Bronchial epithelial cell (primary cell): Measurements from ENCODE around the gene GDNF. TPM values are rescaled to one million over a fixed set of nuclear protein-coding genes. Genes with fewer than 3 reads are reported as not detected.

Source experiments
- DNase-seq: peaks from one replicate; pipeline ENCODE4 v3.0.0-alpha.2; 2010; ENCODE audit warnings: low read depth
- FAIRE-seq: peaks from 2 replicates; lab custom pipeline; 2011; peaks lifted over from hg19 to GRCh38; lab: Jason Lieb, UNC
- H3K27me3 ChIP-seq: 2 replicates; pipeline ENCODE4 v1.5.1; 2011; ENCODE audit warnings: low read length; ENCODE audit not compliant: control insufficient read depth, insufficient read depth
- H3K36me3 ChIP-seq: 2 replicates; pipeline ENCODE4 v1.5.1; 2011; ENCODE audit warnings: low read length; ENCODE audit not compliant: control insufficient read depth, insufficient read depth
- H3K4me3 ChIP-seq: 2 replicates; pipeline ENCODE4 v1.5.1; 2011; ENCODE audit warnings: mild to moderate bottlenecking, low read depth, low read length, control low read depth
- CTCF ChIP-seq: IDR thresholded peaks from 2 replicates; pipeline ENCODE4 v1.5.1; 2011; ENCODE audit warnings: mild to moderate bottlenecking, moderate library complexity, low read length, control low read depth, inconsistent platforms; ENCODE audit not compliant: insufficient read depth, severe bottlenecking
- total RNA-seq: library from RNA; depleted of rRNA; stranded (reverse); fragments of >200 nt; gene quantifications from 2 replicates; pipeline ENCODE4 v1.2.1, GENCODE V29; 2014

The GDNF gene
- total RNA-seq, 1 donor from 2014 or later, result under 0.01 TPM

- H3K27me3 ChIP-seq, result peaks cover 2% of the 10 kb centered on the region
- DNase-seq (no peak), FAIRE-seq (no peak)
- no peak for TF ChIP-seq CTCF
- no peaks in the 10 kb centered on the region for H3K36me3 ChIP-seq
- no peak overlapping the region for H3K4me3 ChIP-seq
These were observed 32.1 kb downstream of the GDNF start for GRCh38 chr5:37807621-37808301.

- no peaks in the 10 kb centered on the region for H3K36me3 ChIP-seq
- no peak overlapping the region for H3K4me3 ChIP-seq
- TF ChIP-seq CTCF, result no peak
- peaks cover 3% of the 10 kb centered on the region for H3K27me3 ChIP-seq
- FAIRE-seq (no peak), DNase-seq (no peak)
These were observed 32.8 kb downstream of the GDNF start for GRCh38 chr5:37807015-37807414.

- DNase-seq (no peak), FAIRE-seq (no peak)
- Histone ChIP-seq H3K27me3 (peaks cover 3% of the 10 kb centered on the region), H3K4me3 (no peak overlapping the region), H3K36me3 (no peaks in the 10 kb centered on the region)
- no peak for TF ChIP-seq CTCF
These were observed 33.4 kb downstream of the GDNF start for GRCh38 chr5:37806476-37806875.

GRCh38 chr5:37806016-37806415 lies 33.8 kb downstream of the GDNF start:
- Histone ChIP-seq H3K4me3 (no peak overlapping the region), H3K36me3 (no peaks in the 10 kb centered on the region), H3K27me3 (peaks cover 3% of the 10 kb centered on the region)
- TF ChIP-seq CTCF, result no peak
- FAIRE-seq, result no peak
- DNase-seq, result no peak

- TF ChIP-seq CTCF, result no peak
- no peaks in the 10 kb centered on the region for H3K36me3 ChIP-seq
- no peak for FAIRE-seq
- no peak for DNase-seq
- H3K4me3 ChIP-seq, result no peak overlapping the region
- H3K27me3 ChIP-seq, result peaks cover 3% of the 10 kb centered on the region
These were observed 35.4 kb downstream of the GDNF start for GRCh38 chr5:37804401-37804800.

- no peak for DNase-seq
- no peak for FAIRE-seq
- no peak overlapping the region for H3K4me3 ChIP-seq
- H3K36me3 ChIP-seq, result no peaks in the 10 kb centered on the region
- no peak for TF ChIP-seq CTCF
- H3K27me3 ChIP-seq, result peaks cover 3% of the 10 kb centered on the region
These were observed 36.4 kb downstream of the GDNF start for GRCh38 chr5:37803487-37803886.
